ENCODE data around the gene NEK11. TPM values are rescaled to one million over a fixed set of nuclear protein-coding genes. Genes with fewer than 3 reads are reported as not detected.
A peak's percentile ranks its signal among the peaks of the same experiment; 100 is the strongest.

The NEK11 gene
- total RNA-seq, 6 experiments from 2014 or later = 0.25 to 1.1 (median 0.88) TPM

DNA sequence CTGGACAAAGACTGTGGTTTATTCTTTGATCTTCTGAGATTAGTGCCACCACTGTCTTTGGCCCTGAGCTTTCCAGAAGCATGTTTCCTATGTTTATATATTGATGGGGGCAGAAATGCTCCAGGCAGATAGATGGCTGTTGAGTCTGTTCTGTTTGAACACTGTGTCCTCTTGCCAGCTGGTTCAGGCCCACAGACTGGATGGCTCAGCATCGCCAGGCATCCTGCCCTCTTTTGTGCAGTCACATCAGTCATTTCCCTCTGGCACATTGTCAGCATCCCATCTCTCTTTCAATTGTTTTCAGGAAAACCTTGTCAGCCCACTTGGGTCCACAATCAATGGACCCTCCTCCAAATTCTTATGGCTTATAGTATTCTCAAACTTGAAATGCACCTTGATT, 141.2 kb downstream of the NEK11 start:
- TF ChIP-seq, protein P1, sequence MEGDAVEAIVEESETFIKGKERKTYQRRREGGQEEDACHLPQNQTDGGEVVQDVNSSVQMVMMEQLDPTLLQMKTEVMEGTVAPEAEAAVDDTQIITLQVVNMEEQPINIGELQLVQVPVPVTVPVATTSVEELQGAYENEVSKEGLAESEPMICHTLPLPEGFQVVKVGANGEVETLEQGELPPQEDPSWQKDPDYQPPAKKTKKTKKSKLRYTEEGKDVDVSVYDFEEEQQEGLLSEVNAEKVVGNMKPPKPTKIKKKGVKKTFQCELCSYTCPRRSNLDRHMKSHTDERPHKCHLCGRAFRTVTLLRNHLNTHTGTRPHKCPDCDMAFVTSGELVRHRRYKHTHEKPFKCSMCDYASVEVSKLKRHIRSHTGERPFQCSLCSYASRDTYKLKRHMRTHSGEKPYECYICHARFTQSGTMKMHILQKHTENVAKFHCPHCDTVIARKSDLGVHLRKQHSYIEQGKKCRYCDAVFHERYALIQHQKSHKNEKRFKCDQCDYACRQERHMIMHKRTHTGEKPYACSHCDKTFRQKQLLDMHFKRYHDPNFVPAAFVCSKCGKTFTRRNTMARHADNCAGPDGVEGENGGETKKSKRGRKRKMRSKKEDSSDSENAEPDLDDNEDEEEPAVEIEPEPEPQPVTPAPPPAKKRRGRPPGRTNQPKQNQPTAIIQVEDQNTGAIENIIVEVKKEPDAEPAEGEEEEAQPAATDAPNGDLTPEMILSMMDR (IDR thresholded peaks at IDR 0.05) = no peak
- no peak for TF ChIP-seq POLR2A (IDR thresholded peaks at IDR 0.05)
- ATAC-seq = no peak
- no peaks in the 10 kb centered on the region for H3K27me3 ChIP-seq
- WGBS (ENCODE audit: insufficient coverage, low coverage, low lambda C conversion rate, missing lambda C conversion rate) = no CpG with 5 or more reads among the region's 1 CpG
- no peaks in the 10 kb centered on the region for H3K9me3 ChIP-seq
- no peak overlapping the region for H3K4me3 ChIP-seq
- H3K4me1 ChIP-seq = no peaks in the 10 kb centered on the region
- intact Hi-C loops (cut with DNase I) = no loop called here
- no peak for DNase-seq
- H3K36me3 ChIP-seq = no peaks in the 10 kb centered on the region
- H3K27ac ChIP-seq = no peak overlapping the region

DNA sequence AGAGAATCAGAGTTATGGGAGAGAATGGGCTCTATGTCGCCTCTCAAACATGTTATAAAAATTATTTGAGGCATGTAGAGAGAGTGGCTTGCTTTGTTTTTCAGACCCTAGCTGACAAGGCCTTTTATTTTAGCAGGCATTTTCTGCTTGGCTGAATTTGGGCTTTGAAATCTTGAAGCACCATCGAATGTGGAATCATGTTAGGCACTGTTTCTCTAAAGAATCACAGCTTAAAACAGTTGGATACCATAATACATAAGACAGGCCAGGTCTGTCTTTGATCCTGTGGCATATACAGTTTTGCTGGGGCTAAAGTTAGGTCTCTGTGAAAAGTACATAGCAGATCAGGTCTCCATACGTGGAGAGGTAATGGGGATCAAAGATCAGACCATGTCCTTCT, 142.7 kb downstream of the NEK11 start:
- intact Hi-C loops (cut with DNase I) = no loop called here
- no peak for ATAC-seq
- Histone ChIP-seq H3K4me1 (no peaks in the 10 kb centered on the region), H3K4me3 (no peak overlapping the region), H3K27me3 (no peaks in the 10 kb centered on the region), H3K36me3 (no peaks in the 10 kb centered on the region), H3K27ac (no peak overlapping the region), H3K9me3 (no peaks in the 10 kb centered on the region)
- WGBS (ENCODE audit: insufficient coverage, low coverage, low lambda C conversion rate, missing lambda C conversion rate) = 71% methylated on average over 3 of the region's 3 CpGs
- no peak for DNase-seq
- TF ChIP-seq POLR2A (IDR thresholded peaks at IDR 0.05) = no peak

DNA sequence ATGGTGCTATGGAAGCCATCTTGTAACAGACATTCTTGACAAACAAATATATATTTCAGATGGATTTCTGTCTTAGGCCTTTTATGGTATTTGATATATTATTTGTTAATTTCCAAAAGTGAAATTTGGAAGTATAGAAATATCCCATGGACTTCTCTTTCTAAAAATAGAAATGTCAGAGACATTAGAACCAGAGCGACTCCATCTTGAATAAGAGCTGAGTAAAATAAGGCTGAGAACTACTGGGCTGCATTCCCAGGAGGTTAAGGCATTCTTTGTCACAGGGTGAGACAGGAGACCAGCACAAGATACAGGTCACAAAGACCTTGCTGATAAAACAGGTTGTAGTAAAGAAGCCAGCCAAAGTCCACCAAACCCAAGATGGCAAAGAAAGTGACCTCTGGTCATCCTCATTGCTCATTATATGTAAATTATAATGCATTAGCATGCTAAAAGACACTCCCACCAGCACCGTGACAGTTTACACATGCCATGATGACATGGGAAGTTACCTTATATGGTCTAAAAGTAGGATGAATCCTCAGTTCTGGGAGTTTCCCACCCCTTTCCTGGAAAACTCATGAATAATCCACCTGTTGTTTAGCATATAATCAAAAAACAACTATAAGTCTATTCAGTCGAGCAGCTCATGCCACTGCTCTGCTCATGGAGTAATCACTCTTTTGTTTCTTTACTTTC, 146.0 kb downstream of the NEK11 start:
- Histone ChIP-seq H3K9me3 (no peaks in the 10 kb centered on the region), H3K4me3 (no peak overlapping the region), H3K27me3 (no peaks in the 10 kb centered on the region), H3K4me1 (no peaks in the 10 kb centered on the region), H3K36me3 (no peaks in the 10 kb centered on the region), H3K27ac (no peak overlapping the region)
- DNase-seq (no peak), ATAC-seq (no peak)
- intact Hi-C loops (cut with DNase I) = no loop called here
- TF ChIP-seq POLR2A (IDR thresholded peaks at IDR 0.05) = no peak
- TF ChIP-seq, protein P1 (IDR thresholded peaks at IDR 0.05) = no peak
- 57% methylated on average over 3 of the region's 3 CpGs for WGBS (ENCODE audit: insufficient coverage, low coverage, low lambda C conversion rate, missing lambda C conversion rate)

DNA sequence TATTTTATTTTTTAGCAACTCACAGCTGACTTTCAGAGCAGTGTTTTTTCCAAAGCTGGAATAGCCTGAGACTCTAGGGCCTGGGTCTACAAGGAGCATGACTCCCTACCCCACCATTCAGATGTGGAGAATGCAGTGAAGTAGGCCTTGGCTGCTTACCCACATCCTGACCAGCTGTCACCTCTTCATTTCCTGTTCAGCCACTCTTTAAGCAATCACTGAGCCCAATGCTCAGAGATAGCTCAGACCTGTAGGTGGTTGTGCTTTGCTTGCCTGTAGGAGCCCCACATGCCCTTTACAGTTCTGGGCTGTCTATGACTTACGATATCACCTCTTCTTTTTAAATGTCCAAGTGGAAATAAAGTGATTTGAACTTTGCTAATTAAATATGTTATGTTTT, 148.1 kb downstream of the NEK11 start:
- intact Hi-C loops (cut with DNase I) = no loop called here
- no peaks in the 10 kb centered on the region for H3K36me3 ChIP-seq
- H3K4me3 ChIP-seq = no peak overlapping the region
- no peaks in the 10 kb centered on the region for H3K9me3 ChIP-seq
- no peaks in the 10 kb centered on the region for H3K4me1 ChIP-seq
- TF ChIP-seq POLR2A (IDR thresholded peaks at IDR 0.05) = no peak
- TF ChIP-seq, protein P1 (IDR thresholded peaks at IDR 0.05) = no peak
- 73% methylated on average over 1 of the region's 1 CpG for WGBS (ENCODE audit: insufficient coverage, low coverage, low lambda C conversion rate, missing lambda C conversion rate)
- H3K27me3 ChIP-seq = no peaks in the 10 kb centered on the region
- no peak for DNase-seq
- peak in 2 of 4 donors; percentile 29 to 30 for ATAC-seq
- H3K27ac ChIP-seq = no peak overlapping the region

DNA sequence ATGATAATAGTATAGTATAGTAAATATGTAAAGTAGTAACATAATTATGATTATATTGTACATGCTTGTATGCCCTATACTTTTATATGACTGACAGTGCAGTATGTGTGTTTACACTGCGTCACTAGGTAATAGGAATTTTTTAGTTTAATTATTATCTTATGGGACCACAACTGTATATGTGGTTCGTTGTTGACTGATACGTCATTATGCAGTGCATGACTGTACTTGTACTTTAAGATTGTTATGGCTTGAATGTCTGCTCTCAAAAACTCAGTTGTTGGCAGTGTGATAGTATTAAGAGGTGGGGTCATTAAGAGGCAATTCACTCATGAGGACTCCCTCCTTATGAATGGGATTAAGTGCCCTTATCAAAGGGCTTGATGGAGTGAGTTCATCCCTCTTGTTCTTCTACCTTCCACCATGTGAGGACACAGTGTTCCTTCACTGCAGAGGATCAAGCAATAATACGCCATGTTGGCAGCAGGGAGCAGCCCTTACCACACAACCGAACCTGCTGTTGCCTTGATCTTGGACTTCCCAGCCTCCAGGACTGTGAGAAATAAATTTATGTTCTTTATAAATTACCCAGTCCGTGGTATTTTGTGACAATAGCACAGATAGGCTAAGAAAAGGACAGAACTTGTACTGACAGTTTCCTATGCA, 152.2 kb downstream of the NEK11 start:
- no peak for ATAC-seq
- 75% methylated on average over 6 of the region's 6 CpGs for WGBS (ENCODE audit: insufficient coverage, low coverage, low lambda C conversion rate, missing lambda C conversion rate)
- intact Hi-C loops (cut with DNase I) = no loop called here

More for the DNA sequence above, 152.2 kb downstream of the NEK11 start:
- H3K4me3 ChIP-seq = no peak overlapping the region
- H3K27me3 ChIP-seq = no peaks in the 10 kb centered on the region
- no peak overlapping the region for H3K27ac ChIP-seq
- no peak for DNase-seq
- H3K36me3 ChIP-seq = no peaks in the 10 kb centered on the region
- TF ChIP-seq, protein P1 (IDR thresholded peaks at IDR 0.05) = no peak
- H3K4me1 ChIP-seq = no peaks in the 10 kb centered on the region
- H3K9me3 ChIP-seq = no peaks in the 10 kb centered on the region
